HepG2 (cell line): ENCODE data around the gene SMC1B. TPM values are rescaled to one million over a fixed set of nuclear protein-coding genes. Genes with fewer than 3 reads are reported as not detected.

Source experiments
- AGO2 ChIP-seq: fragments of 200-400 bp; formaldehyde crosslinking; optimal IDR thresholded peaks from 2 replicates; pipeline ENCODE3; 2017; ENCODE audit warnings: mild to moderate bottlenecking, low read depth, low read length, moderate library complexity
- FIP1L1 ChIP-seq: fragments of 200-400 bp; formaldehyde crosslinking; IDR thresholded peaks from 2 replicates; pipeline ENCODE4 v1.6.1; 2018; ENCODE audit warnings: low read depth, mild to moderate bottlenecking, low read length, moderate library complexity, borderline replicate concordance; ENCODE audit not compliant: insufficient read depth
- HNRNPL ChIP-seq: fragments of 200-400 bp; formaldehyde crosslinking; IDR thresholded peaks from 2 replicates; pipeline ENCODE4 v1.6.1; 2017; ENCODE audit warnings: mild to moderate bottlenecking, low read depth, low read length
- JUND ChIP-seq: sonication (generic); formaldehyde crosslinking; IDR thresholded peaks from 2 replicates; pipeline ENCODE4 v1.8.0; 2022; ENCODE audit warnings: mild to moderate bottlenecking, missing genetic modification reagents
- MXI1 ChIP-seq: IDR thresholded peaks from 3 replicates; pipeline ENCODE4 v1.6.1; 2012; ENCODE audit warnings: low read depth, low read length, inconsistent platforms, borderline replicate concordance
- NFE2L2 ChIP-seq: fragments of 150-350 bp; IDR thresholded peaks from 2 replicates; pipeline ENCODE4 v1.6.1; 2014; ENCODE audit warnings: low read length
- NFKB2 ChIP-seq: sonication (generic); formaldehyde crosslinking; IDR thresholded peaks from 2 replicates; pipeline ENCODE4 v1.4.0; 2020; ENCODE audit warnings: missing genetic modification reagents, borderline replicate concordance
- REXO4 ChIP-seq: sonication (generic); formaldehyde crosslinking; IDR thresholded peaks from 2 replicates; pipeline ENCODE4 v1.8.0; 2022; ENCODE audit warnings: missing genetic modification reagents, mild to moderate bottlenecking, borderline replicate concordance
- RXRA ChIP-seq: sonication (generic); formaldehyde crosslinking; IDR thresholded peaks from 2 replicates; pipeline ENCODE4 v1.5.1; 2020; ENCODE audit warnings: missing genetic modification reagents
- SALL2 ChIP-seq: sonication (generic); formaldehyde crosslinking; IDR thresholded peaks from 2 replicates; pipeline ENCODE4 v1.8.1; 2023; ENCODE audit warnings: mild to moderate bottlenecking, missing genetic modification reagents, inconsistent platforms
- TEAD3 ChIP-seq: optimal IDR thresholded peaks from 2 replicates; pipeline ENCODE3; 2016; ENCODE audit warnings: borderline replicate concordance
- ZBTB20 ChIP-seq: sonication (generic); formaldehyde crosslinking; IDR thresholded peaks from 2 replicates; pipeline ENCODE4 v1.8.1; 2023; ENCODE audit warnings: missing genetic modification reagents, low read depth, mild to moderate bottlenecking, borderline replicate concordance
- ZC3H4 ChIP-seq: sonication (generic); formaldehyde crosslinking; IDR thresholded peaks from 2 replicates; pipeline ENCODE4 v1.4.0; 2020; ENCODE audit warnings: missing genetic modification reagents, borderline replicate concordance
- ZNF660 ChIP-seq: sonication (generic); formaldehyde crosslinking; IDR thresholded peaks from 2 replicates; pipeline ENCODE4 v1.5.1; 2020; ENCODE audit warnings: mild to moderate bottlenecking, low read depth, missing genetic modification reagents, borderline replicate concordance
- polyA plus RNA-seq, 8 experiments: library from polyadenylated mRNA; depleted of rRNA in 3 of 8; stranded (reverse) in 7 of 8; unstranded in 1 of 8; fragments of >200 nt; fragmentation: Illumina TruSeq in 4 of 8; extraction: Trizol in 4 of 8; gene quantifications; 2 replicates each; pipeline versions ENCODE4 v1.2.1 to v1.2.3, GENCODE V29; 2011 to 2016; ENCODE audit warnings: low read depth in 4 of 8, missing spikeins in 1 of 8, mixed read lengths in 1 of 8; ENCODE audit not compliant: insufficient read depth in 1 of 8
- total RNA-seq, 5 experiments: library from RNA; depleted of rRNA; stranded (reverse); fragments of >200 nt; fragmentation: Illumina TruSeq; extraction: Trizol; gene quantifications; 2 replicates each; pipeline ENCODE4 v1.2.3, GENCODE V29; 2016; ENCODE audit warnings: low read depth in 1 of 5
- TF ChIP-seq, protein P1 (sequence below): sonication (generic); formaldehyde crosslinking; IDR thresholded peaks from 2 replicates; pipeline ENCODE4 v1.4.0; 2020; ENCODE audit warnings: missing genetic modification reagents, borderline replicate concordance
- TF ChIP-seq, protein P2 (sequence below): sonication (generic); formaldehyde crosslinking; IDR thresholded peaks from 2 replicates; pipeline ENCODE4 v1.4.0; 2020; ENCODE audit warnings: missing genetic modification reagents; ENCODE audit errors: not compliant biosample characterization
- TF ChIP-seq, protein P3 (sequence below): sonication (generic); formaldehyde crosslinking; IDR thresholded peaks from 2 replicates; pipeline ENCODE4 v1.4.0; 2020; ENCODE audit warnings: low read depth, mild to moderate bottlenecking, missing genetic modification reagents
- TF ChIP-seq, protein P4 (sequence below): sonication (generic); formaldehyde crosslinking; IDR thresholded peaks from 2 replicates; pipeline ENCODE4 v1.5.0; 2020; ENCODE audit warnings: missing genetic modification reagents
- TF ChIP-seq, protein P5 (sequence below): sonication (generic); formaldehyde crosslinking; IDR thresholded peaks from 2 replicates; pipeline ENCODE4 v1.5.1; 2020; ENCODE audit warnings: mild to moderate bottlenecking, missing genetic modification reagents

Gene SMC1B
- total and polyA plus RNA-seq, 2 of the 13 experiments (the other 11 are each of a cell fraction or from before 2014, with no cell fraction given): not detected

DNA sequence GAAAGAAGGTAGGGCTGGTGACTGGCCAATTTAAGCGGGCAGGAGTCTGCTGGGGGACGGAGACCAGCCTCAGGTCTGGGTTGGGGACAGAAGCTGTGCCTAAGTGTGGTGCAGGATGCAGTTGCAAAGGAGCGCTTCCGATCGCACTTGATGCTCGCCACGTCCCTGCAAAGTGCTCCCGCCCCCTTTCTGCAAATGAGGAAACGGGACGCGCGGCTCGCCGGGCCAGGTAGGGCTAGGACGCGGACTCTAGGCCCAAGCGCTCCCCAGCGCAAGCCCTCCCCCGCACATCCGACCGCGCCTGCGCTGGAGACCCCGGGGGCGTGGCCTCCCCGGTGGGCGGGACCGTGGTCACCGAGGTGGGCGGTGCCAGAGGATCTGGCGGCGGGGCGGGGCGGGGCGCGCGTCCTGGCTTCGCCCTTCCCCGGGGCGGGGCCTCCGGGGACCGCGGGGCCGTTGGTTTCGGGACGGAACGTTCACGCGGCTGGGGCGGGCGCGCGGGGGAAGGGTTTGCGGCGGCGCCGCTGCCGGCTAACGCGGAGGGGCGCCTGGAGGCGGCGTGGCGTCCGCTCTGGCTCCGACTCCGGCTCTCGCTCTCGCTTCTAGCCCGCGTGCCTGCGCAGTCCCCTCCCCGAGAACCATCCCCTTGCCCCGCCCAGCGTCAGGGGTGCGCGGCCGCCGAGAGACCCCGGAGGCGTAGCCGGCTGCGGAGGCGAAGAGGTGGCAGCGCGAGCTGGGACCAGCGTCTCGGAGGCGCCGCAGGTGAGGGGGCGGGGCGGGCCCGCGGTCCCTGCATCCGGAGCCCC lies 103.8 kb downstream of the SMC1B start, which contains the start of gene FAM118A (continued):
- TF ChIP-seq, protein P1, sequence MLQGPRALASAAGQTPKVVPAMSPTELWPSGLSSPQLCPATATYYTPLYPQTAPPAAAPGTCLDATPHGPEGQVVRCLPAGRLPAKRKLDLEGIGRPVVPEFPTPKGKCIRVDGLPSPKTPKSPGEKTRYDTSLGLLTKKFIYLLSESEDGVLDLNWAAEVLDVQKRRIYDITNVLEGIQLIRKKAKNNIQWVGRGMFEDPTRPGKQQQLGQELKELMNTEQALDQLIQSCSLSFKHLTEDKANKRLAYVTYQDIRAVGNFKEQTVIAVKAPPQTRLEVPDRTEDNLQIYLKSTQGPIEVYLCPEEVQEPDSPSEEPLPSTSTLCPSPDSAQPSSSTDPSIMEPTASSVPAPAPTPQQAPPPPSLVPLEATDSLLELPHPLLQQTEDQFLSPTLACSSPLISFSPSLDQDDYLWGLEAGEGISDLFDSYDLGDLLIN (CRISPR knock-in tag): no peak
- TF ChIP-seq ZC3H4 (CRISPR knock-in tag): no peak
- no peak for TF ChIP-seq REXO4
- peak; percentile 95; the same call in 2 of the 3 replicates for TF ChIP-seq MXI1
- TF ChIP-seq TEAD3: no peak
- no peak for TF ChIP-seq AGO2
- TF ChIP-seq, protein P2, sequence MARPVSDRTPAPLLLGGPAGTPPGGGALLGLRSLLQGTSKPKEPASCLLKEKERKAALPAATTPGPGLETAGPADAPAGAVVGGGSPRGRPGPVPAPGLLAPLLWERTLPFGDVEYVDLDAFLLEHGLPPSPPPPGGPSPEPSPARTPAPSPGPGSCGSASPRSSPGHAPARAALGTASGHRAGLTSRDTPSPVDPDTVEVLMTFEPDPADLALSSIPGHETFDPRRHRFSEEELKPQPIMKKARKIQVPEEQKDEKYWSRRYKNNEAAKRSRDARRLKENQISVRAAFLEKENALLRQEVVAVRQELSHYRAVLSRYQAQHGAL (CRISPR knock-in tag): no peak
- TF ChIP-seq NFE2L2: no peak
- TF ChIP-seq, protein P3, sequence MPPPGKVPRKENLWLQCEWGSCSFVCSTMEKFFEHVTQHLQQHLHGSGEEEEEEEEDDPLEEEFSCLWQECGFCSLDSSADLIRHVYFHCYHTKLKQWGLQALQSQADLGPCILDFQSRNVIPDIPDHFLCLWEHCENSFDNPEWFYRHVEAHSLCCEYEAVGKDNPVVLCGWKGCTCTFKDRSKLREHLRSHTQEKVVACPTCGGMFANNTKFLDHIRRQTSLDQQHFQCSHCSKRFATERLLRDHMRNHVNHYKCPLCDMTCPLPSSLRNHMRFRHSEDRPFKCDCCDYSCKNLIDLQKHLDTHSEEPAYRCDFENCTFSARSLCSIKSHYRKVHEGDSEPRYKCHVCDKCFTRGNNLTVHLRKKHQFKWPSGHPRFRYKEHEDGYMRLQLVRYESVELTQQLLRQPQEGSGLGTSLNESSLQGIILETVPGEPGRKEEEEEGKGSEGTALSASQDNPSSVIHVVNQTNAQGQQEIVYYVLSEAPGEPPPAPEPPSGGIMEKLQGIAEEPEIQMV (CRISPR knock-in tag): no peak
- no peak for TF ChIP-seq JUND (CRISPR knock-in tag)
- TF ChIP-seq, protein P4, sequence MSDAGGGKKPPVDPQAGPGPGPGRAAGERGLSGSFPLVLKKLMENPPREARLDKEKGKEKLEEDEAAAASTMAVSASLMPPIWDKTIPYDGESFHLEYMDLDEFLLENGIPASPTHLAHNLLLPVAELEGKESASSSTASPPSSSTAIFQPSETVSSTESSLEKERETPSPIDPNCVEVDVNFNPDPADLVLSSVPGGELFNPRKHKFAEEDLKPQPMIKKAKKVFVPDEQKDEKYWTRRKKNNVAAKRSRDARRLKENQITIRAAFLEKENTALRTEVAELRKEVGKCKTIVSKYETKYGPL (CRISPR knock-in tag): 0 out of 2 replicates have a peak, but pooled peaks have one; percentile 47
- 0 out of 2 replicates have a peak, but pooled peaks have one; percentile 10 for TF ChIP-seq NFKB2 (CRISPR knock-in tag)
- TF ChIP-seq, protein P5, sequence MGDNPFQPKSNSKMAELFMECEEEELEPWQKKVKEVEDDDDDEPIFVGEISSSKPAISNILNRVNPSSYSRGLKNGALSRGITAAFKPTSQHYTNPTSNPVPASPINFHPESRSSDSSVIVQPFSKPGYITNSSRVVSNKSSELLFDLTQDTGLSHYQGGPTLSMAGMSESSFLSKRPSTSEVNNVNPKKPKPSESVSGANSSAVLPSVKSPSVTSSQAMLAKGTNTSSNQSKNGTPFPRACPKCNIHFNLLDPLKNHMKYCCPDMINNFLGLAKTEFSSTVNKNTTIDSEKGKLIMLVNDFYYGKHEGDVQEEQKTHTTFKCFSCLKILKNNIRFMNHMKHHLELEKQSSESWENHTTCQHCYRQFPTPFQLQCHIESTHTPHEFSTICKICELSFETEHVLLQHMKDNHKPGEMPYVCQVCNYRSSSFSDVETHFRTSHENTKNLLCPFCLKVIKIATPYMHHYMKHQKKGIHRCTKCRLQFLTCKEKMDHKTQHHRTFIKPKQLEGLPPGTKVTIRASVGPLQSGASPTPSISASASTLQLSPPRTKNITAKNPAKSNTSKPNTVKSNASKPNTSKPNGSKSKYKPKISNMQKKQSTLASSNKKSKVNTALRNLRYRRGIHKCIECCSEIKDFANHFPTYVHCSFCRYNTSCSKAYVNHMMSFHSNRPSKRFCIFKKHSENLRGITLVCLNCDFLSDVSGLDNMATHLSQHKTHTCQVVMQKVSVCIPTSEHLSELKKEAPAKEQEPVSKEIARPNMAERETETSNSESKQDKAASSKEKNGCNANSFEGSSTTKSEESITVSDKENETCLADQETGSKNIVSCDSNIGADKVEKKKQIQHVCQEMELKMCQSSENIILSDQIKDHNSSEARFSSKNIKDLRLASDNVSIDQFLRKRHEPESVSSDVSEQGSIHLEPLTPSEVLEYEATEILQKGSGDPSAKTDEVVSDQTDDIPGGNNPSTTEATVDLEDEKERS (CRISPR knock-in tag): no peak
- no peak for TF ChIP-seq FIP1L1
- no peak for TF ChIP-seq HNRNPL
- TF ChIP-seq ZBTB20 (CRISPR knock-in tag): no peak
- no peak for TF ChIP-seq ZNF660 (CRISPR knock-in tag)
- TF ChIP-seq SALL2 (CRISPR knock-in tag): peak; percentile 84
- peak; percentile 28; the same call in 1 of the 2 replicates for TF ChIP-seq RXRA (CRISPR knock-in tag)
